HG02970 (cell line): ENCODE results near the gene XPA.
"Not testable (repeated sequence)": the region's sequence is repeated elsewhere in the genome, so short reads cannot be mapped to it uniquely, and the experiment has no call there.

Experiments used
- ATAC-seq: cut with Tn5 transposase; IDR thresholded peaks from one replicate; pipeline ENCODE4 v1.9.1; 2021; ENCODE audit warnings: mild to moderate bottlenecking, moderate library complexity, moderate number of reproducible peaks; ENCODE audit not compliant: unreplicated experiment, low FRiP score

Gene XPA

DNA sequence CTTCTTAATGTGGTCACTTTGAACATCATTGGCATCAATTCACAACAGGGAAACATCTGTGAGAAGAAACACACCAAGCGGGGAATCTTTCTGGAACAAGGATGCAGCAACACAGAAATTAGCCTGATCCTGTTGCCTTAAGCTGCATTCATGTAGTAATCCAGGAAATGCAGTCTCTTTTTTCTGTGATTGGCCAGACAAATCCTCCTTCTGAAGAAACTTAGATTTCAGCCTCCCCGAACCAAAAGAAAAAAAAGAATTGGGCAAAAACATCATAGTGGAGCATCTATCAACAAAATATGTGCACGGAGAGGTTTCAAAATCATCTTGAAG is 7.2 kb upstream of the XPA start:
- ATAC-seq, result no peak

DNA sequence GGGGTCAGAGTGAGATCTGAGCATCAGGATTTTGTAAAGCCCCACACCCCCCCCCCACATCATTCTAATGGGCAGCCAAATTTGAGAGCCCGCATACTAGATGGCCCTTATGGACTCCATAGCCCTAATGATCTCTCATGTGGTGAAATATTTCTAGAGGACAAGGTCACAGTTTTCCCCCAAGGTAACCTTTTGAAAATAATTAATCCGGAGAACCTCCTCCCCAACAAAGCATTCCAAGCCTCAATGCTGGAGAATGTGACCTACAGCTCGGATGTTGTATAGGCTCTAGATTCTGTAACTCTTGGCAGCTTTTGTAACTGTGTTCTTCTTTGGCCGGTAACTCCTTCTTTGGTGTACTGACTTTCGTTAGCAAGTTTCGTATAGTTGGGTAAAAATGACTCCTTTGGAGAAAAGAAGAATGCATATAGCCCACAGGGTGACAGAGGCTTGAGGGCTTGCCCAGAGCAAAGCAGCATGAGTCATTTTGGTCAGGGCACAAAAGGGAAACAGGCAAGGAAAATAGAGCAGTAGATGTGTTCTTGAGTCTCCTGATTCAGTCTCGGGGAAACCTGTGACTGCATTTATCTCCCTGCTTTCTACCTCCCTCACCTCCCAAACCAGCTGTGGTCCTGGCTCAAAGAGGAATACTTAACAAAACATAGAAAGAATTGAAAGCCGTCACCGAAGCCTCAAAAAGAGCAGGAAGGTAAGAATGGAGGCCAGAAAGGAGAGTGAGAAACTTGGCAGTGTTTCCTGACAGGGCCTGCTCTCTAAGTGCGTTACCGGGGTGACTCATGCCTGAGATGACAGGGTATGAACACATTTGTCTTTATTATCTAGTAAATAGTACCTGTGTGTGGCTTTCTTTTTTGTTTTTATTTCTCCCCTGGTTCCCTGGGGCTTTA is 6.6 kb upstream of the XPA start:
- ATAC-seq, result no peak

DNA sequence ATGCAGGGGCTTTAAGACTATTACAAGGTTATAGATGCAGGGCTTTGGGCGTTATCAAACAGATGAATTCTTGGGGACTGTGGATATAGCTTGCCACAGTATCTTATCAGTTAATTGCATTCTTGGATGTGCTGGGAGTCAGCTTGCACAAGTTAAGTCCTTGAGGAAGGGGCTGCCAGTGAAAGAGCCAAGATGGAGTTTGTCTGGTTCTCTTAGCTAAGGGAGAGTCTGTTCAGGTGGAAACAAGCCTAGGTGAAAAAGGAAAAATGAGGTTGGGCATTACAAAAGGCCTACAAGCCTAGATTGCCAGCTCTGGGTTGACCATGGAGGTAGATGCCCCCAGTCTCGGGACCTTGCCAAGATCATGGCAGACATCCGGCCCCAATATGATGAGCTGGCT is 2.7 kb upstream of the XPA start:
- ATAC-seq, result not testable (repeated sequence)

DNA sequence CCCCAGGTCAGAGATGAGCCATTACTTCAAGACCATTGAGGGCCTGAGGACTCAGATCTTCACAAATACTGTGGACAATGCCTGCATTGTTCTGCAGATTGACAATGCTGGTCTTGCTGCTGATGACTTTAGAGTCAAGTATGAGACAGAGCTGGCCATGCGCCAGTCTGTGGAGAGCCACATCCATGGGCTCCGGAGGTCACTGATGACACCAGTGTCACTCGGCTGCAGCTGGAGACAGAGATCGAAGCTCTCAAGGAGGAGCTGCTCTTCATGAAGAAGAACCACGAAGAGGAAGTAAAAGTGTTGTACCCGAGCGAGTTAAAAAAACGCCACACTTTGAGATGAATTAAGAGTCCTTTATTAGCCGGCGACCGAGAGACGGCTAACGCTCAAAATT is 2.1 kb upstream of the XPA start:
- not testable (repeated sequence) for ATAC-seq

DNA sequence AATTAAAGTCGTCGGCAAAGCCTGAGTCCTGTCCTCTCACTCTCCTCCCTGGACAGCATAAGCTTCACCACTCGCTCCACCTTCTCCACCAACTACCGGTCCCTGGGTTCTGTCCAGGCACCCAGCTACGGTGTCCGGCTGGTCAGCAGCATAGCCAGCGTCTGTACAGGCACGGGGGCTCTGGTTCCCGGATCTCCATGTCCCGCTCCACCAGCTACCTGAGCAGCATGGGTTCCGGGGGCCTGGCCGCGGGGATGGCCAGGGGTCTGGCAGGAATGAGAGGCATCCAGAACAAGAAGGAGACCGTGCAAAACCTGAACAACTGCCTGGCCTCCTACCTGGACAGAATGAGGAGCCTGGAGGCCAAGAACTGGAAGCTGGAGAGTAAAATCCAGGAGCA is 1.7 kb upstream of the XPA start:
- no peak for ATAC-seq

DNA sequence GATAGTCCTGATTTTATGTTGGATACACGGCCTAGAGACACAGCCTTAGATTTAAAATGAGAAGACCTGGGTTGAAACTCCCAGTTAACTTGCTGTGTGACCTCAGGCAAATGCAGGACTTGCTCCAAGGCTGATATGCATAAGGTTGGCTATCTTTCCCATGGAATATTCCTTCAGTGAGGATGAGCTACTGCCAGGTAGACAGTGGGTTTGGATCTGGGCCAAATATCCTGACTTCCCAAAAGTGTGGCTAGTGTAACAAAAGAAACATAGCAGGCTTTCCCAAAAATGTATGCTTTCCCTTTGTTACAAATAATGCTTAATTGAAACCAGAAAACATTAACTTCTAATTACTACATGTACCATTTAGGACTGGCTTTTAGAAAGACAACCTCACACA is 697 bp upstream of the XPA start:
- no peak for ATAC-seq

DNA sequence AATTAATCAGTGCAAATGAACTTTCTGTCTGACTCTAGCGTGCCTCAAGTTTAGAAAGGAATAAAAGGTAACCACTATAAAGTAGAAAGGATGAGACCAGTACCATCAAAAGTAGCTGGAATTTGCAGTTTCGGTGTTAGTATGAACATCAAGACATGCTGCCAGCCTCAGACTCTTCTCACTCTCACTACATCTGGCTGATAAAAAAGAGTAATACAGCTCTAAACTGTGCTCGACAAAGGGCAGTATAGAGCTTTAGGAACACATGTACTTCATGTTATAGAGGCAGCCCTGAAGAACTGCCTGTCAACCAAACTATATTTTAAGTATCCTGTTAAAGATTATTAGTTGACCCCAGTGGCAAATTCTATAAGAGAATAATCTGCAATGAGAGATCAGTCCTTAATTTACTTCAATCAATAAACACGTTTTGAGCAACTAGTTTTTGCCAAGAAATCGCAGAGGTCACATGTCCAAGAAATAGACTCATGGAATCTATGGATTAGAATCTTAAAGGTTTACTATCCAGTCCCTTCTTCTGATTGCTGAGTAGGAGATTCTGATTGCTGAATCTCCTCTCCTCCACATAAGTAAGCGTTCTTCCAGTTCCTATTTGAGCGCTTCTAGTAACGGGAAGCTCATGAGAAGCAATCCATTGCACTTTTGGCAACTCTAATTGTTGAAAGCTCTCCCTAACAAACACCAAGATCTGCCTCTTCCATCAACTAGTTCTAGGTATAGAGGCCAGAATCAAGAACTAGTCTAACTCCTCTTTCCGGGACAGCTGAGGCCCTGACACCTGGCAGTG is 941 bp downstream of the XPA start:
- ATAC-seq, result no peak

DNA sequence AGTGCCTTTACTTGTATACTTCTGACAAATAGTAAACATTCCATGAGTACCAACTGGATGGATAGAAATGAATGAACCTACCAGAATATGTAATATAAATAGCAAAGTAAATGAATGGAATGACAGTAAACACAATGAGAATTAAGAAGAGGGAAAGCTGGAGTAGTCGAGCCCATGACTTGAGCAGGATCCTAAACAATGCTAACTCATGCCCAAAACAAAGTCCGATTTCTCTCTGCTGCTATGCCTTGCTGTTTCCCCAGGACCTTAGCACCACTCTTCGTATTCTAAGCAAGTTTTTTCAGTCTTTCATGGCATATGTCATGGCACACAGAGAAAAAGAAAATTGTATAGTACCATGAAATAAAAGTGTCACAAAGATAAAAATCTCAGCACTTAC is 1.8 kb downstream of the XPA start:
- no peak for ATAC-seq

DNA sequence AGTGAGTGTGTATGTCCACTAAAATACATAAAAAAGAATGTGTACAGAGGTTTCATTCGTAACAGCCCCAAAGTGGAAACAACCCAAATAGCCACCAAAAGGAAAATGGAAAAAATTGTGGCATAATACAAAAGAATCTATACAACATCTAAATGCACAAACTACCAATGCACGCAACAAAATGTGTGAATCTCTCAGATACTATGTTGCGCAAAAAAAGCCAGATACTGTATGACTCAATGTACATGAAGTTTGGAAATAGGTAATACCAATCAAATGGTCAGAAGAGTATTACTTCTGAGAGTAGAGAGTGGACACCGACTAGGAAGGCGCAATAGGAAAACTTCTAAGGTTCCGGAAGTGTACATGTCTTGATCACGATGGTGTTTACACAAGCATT is 2.4 kb downstream of the XPA start:
- no peak for ATAC-seq

DNA sequence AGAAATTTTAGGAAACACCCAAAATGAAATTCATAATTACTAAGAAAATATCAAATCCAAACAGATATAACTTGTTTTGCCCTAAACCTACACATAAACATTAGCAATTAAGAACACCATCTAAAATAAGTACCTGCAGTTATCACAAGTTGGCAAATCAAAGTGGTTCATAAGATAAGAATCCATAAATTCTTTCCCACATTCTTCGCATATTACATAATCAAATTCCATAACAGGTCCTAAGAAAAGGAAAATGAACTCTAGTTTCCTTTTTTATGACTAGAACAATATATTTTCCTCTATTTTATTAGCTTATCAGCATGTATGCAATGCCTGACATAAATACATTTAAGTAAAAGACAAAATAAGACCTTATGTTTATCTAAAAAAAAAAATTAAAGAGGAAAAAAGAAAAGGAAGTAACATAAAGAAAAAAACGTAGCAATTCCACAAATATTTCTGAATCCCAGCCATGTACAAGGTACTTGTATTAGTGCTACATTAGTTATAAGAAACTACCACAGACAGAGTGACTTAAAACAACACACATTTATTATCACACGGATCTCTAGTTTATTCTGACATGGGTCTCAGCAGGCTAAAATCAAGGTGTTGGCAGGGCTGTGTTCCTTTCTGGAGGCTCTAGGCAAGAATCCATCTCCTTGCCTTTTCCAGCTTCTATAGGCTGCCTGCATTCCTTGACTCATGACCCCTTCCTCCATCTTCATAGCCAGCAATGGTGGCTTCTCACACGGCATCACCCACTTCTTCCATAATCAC is 7.5 kb downstream of the XPA start:
- ATAC-seq, result no peak

DNA sequence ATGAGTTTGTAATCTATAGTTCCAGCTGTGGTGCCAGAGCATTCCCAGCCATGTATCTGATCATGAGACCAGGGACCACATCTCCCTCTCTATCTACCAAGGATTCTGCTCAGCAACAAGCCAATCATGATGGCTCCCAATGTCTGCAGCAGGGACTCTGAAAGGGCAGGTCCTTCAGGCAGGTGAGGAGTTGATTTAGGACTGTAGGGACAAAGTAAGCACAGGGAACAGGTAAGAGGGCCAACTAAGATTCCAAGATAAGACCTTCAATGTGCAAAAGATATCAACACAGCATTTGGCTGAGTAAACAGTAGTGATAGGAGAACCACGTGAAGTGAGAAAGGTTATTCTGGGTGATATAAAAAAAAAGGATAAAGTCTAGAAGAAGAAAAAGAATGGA is 8.5 kb downstream of the XPA start:
- ATAC-seq, result no peak

DNA sequence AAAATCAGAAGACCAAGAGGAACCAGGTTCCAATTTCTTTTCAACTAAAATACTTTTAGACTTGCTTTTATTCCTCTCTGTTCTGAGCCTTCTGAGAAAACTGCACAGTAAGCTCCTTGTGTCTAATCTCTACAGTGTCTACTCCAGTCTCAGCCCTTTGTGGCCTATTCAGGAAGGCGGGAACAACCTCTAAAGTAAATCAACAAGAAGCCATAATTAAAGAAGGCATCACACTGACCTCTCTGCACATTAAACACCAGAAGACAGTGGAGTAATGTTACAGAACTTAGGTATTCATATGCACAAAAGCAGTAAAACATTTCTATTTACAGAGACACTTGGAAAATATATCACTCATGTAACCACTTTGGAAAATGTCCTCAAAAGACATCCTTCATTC is 14.9 kb downstream of the XPA start:
- ATAC-seq, result no peak

DNA sequence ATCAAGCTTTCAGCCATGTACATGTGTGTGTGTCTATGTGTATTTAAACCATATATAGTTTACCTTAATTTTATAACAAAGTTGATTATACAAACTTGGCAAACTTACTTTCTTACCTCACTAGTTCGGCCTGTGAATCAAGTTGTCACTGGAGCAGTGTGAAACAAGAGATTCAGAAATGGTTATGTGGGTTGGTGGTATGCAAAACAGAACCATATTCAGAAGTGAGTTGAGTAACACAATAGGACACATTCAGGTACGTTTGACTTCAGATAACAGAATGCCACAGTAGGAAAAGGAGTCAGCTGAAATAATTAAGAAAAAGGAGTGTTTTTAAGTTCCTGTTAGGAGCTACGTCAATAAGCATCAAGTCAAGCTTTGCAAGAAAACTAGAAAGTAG is 21.5 kb downstream of the XPA start:
- ATAC-seq, result no peak

DNA sequence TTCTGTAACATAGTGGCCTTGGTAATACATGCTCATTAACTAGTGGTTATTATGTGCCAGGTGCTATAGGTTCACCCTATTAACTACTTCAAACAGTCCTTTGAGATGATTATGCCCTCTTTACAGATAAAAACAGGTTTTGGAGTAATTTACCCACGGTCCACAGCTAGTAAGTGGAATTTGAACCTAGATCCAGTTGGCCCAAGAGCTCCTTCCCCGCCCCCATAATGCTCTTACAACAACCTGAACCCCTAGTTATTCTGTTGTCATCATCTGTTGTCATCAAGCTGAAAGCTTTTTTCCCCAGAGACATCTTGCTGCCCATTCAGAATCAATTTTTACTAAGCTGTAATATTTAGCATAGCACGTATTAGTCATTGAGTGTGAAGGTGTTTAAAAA is 23.2 kb downstream of the XPA start:
- no peak for ATAC-seq

DNA sequence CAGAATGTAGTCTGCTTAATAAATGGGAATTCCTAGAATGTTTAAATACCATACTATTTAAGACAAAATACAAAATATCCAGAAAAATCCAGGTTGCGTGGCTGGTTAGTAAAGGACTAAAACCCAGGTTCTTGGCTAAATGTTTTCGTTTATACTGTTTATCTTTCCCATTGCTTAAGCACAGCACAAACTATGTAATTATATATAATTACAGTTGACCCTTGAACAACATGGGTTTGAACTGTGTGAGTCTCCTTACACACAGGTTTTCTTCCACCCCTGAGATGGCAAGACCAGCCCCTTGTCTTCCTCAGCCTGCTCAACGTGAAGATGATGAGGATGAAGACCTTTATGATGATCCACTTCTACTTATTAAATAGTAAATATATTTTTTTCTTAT is 24.7 kb downstream of the XPA start:
- ATAC-seq, result no peak

DNA sequence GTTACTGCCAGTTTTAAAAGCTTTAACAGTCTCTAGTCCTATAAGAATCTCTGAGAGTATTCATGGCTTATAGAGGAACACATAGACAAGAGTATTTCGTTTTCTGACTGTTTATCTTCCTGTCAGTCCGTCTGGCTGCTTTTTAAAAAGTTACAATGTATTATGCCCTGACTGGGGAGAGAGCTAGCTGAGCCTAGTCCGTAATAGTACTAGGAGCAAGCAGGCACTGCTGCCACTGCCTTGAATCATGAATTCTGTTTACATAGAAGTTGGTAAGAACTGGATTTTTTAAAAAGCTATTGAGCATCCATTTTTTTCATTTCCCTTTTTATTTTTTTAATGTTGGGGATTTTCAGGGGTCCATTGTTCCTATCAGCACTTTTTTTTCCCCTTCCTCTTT is 26.6 kb downstream of the XPA start:
- ATAC-seq, result no peak

DNA sequence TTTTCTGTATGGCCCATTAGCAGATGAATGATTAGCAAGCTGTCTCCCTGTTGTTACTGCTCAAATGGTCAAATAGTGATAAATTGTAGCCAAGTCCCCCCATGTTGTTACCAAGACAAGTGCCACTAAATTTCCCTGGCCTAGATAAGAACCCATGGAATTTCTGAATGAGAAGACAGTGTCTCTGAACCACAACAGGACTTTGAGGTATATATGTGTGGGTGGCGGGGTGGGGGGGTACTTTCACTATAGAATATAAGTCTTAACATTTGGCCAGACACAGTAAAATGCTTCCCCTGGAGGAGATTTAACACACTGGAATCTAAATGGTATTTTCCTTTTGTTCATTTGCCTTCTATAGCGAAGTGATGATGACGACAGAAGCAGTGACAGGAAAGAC is 28.7 kb downstream of the XPA start:
- no peak for ATAC-seq

DNA sequence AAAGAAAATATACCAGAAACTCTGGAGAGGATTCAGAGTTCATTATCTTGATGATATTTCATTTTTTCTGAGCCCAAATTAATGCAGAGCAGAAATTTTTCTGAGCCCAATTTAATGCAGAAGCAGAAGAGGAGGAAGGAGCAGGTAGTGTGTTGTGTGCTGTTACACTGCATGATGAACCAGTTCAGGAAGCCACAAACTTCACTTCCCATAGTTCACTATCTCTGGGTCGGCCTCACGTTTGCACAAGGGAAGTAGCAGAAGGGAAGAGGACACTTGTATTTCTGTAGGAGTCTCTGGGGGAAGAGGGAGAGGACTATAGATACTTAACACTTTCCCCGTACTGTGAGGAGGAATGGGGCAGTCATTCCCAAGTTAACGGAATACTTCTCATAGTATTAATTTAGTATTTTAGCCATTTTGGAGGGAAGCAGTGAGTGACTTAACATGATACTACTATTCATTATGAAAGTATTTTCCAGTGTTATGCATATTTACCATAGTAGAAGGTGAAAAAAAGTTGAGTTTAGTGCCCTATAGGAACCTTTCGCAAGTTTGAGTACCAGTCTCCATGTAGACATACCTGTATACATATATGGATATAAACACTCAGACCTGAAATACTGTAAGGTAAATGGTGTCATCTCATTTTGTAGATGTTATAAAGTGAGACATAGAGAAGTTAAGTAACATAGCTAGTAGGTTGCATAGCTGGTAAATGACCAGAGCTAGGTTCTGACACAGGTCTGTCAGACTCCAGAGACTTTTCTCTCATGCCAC is 30.0 kb downstream of the XPA start:
- ATAC-seq, result no peak

DNA sequence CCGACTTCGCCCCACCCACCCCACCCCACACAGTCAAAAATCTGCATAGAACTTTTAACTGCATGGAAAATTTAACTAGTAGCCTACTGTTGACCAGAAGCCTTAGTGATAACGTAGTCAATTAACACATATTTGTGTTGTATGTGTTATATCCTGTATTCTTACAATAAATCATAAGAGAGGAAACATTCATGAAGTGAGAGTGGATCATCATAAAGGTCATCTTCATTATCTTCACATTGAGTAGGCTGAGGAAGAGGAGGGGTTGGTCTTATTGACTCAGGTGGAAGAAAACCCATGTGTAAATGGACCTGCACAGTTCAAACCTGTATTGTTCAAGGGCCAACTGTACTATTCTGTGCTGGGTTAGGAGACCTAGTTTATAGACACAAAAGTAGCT is 31.4 kb downstream of the XPA start:
- ATAC-seq, result no peak

DNA sequence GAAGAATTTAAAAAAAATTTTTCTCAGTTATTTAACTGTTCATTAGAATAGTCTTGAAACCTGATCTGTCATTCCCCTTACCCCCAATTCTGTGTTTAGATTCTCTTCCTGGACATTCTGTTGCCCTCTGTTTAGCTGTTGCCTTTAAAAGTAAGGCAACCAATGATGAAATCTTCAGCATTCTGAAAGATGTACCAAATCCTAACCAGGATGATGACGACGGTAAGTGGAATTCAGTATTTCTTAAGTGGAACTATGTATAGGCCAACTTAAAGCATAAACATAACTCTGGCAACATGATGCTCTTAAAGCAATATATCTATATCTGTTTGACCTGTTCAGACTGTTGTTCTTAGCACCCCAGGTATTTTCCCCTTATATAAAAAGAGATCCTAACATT is 36.3 kb downstream of the XPA start:
- no peak for ATAC-seq
